Activated CD8-positive, alpha-beta T cell treated with anti-CD3 and anti-CD28 coated beads for 36 hours (primary cell): ENCODE results near the gene MCRIP2. TPM values are rescaled to one million over a fixed set of nuclear protein-coding genes. Genes with fewer than 3 reads are reported as not detected.

Experiments used
- ATAC-seq: fragments of 200-7000 bp; cut with Tn5 transposase; one replicate; pipeline ENCODE4 v1.10.0; 2021; ENCODE audit warnings: mild to moderate bottlenecking, moderate library complexity
- CTCF ChIA-PET: fragments of 350-600 bp; sonication (Branson Sonifier 250); formaldehyde crosslinking; loops from one replicate; lab custom pipeline; 2021; ENCODE audit warnings: antibody characterized with exemption; lab: Charles Lee
- POLR2A ChIA-PET: fragments of 350-600 bp; sonication (Branson Sonifier 250); formaldehyde crosslinking; loops from one replicate; lab custom pipeline; 2021; ENCODE audit warnings: antibody characterized with exemption; lab: Charles Lee
- DNase-seq: peaks from one replicate; pipeline ENCODE4 v3.0.0-alpha.2; 2020
- H3K27ac Mint-ChIP-seq: one replicate; pipeline ENCODE4 v1.8.0; 2021; ENCODE audit warnings: mild to moderate bottlenecking, mixed read lengths
- H3K27me3 Mint-ChIP-seq: one replicate; pipeline ENCODE4 v1.8.0; 2021; ENCODE audit warnings: mixed read lengths
- H3K36me3 Mint-ChIP-seq: one replicate; pipeline ENCODE4 v1.8.0; 2021; ENCODE audit warnings: low read depth, mixed read lengths
- H3K4me1 Mint-ChIP-seq: one replicate; pipeline ENCODE4 v1.8.0; 2021; ENCODE audit warnings: low read depth, mixed read lengths
- H3K4me3 Mint-ChIP-seq: one replicate; pipeline ENCODE4 v1.8.0; 2021; ENCODE audit warnings: mild to moderate bottlenecking, moderate library complexity, mixed read lengths
- H3K9me3 Mint-ChIP-seq: one replicate; pipeline ENCODE4 v1.8.0; 2021; ENCODE audit warnings: mixed read lengths
- CTCF ChIP-seq: fragments of 200-600 bp; IDR thresholded peaks from one replicate; pipeline ENCODE4 v1.8.0; 2022; ENCODE audit warnings: antibody characterized with exemption, mild to moderate bottlenecking
- intact Hi-C: fragments of 100-400 bp; cut with micrococcal nuclease; formaldehyde crosslinking; loops from one replicate; pipeline ENCODE4 v1.10.0; 2022
- total RNA-seq, 2 experiments: library from RNA; stranded (reverse); gene quantifications; one replicate each; pipeline ENCODE4 v1.2.3, GENCODE V29; 2021

Gene MCRIP2
- total RNA-seq, 2 experiments from 2014 or later, result 60.7 to 62.7 TPM

GRCh38 chr16:652454-653305 lies 11.1 kb downstream of the MCRIP2 start:
- CTCF ChIA-PET, result interaction anchor here (0.9 kb wide), 1 partner anchor 15 kb away, joined by 3 read pairs; the partner anchor contains the start of gene RHOT2
- no peak overlapping the region for H3K27ac Mint-ChIP-seq
- no peak overlapping the region for H3K4me3 Mint-ChIP-seq

GRCh38 chr16:654034-654433 lies 12.4 kb downstream of the MCRIP2 start:
- intact Hi-C loops, result no loop called here
- peaks cover 4% of the 10 kb centered on the region for H3K4me1 Mint-ChIP-seq
- no peak overlapping the region for H3K27ac Mint-ChIP-seq
- ChIA-PET CTCF (interaction anchor here (0.6 kb wide), 1 partner anchor 693 kb away, joined by 3 read pairs; no protein-coding TSS in a partner anchor), POLR2A (no interaction called here)
- H3K27me3 Mint-ChIP-seq, result no peaks in the 10 kb centered on the region
- no peaks in the 10 kb centered on the region for H3K9me3 Mint-ChIP-seq
- no peak for TF ChIP-seq CTCF
- ATAC-seq (no peak), DNase-seq (no peak)
- H3K4me3 Mint-ChIP-seq, result no peak overlapping the region
- H3K36me3 Mint-ChIP-seq, result no peaks in the 10 kb centered on the region

More at GRCh38 chr16:652454-653305, 11.1 kb downstream of the MCRIP2 start:
- ATAC-seq (no peak), DNase-seq (no peak)
- Mint-ChIP-seq H3K9me3 (no peaks in the 10 kb centered on the region), H3K27me3 (no peaks in the 10 kb centered on the region), H3K36me3 (no peaks in the 10 kb centered on the region), H3K4me1 (peaks cover 8% of the 10 kb centered on the region)
- TF ChIP-seq CTCF, result no peak
- intact Hi-C loops, result no loop called here
- POLR2A ChIA-PET, result interaction anchor here (3.5 kb wide), 1 partner anchor 16 kb away, joined by 11 read pairs; the partner anchor contains the start of gene RHOT2

- H3K9me3 Mint-ChIP-seq, result no peaks in the 10 kb centered on the region
- CTCF ChIA-PET, result no interaction called here
- peaks cover 7% of the 10 kb centered on the region for H3K4me1 Mint-ChIP-seq
- H3K27me3 Mint-ChIP-seq, result no peaks in the 10 kb centered on the region
- ATAC-seq (no peak), DNase-seq (no peak)
- no peak overlapping the region for H3K27ac Mint-ChIP-seq
- POLR2A ChIA-PET, result interaction anchor here (0.6 kb wide), 1 partner anchor 9 kb away, joined by 3 read pairs; no protein-coding TSS in a partner anchor
- no peak overlapping the region for H3K4me3 Mint-ChIP-seq
- H3K36me3 Mint-ChIP-seq, result peaks cover 4% of the 10 kb centered on the region
- intact Hi-C loops, result no loop called here
- TF ChIP-seq CTCF, result no peak
Observed at GRCh38 chr16:657487-657886, 15.9 kb downstream of the MCRIP2 start.

GRCh38 chr16:658679-659571 lies 17.3 kb downstream of the MCRIP2 start:
- TF ChIP-seq CTCF, result no peak
- peaks cover 7% of the 10 kb centered on the region for H3K4me1 Mint-ChIP-seq
- POLR2A ChIA-PET, result interaction anchor here (0.7 to 0.8 kb wide), 2 partner anchors 16 to 22 kb away, joined by 3 to 5 read pairs; partner anchors contain the start of gene METTL26
- H3K36me3 Mint-ChIP-seq, result peaks cover 10% of the 10 kb centered on the region
- no peak for DNase-seq
- H3K9me3 Mint-ChIP-seq, result no peaks in the 10 kb centered on the region
- H3K27me3 Mint-ChIP-seq, result no peaks in the 10 kb centered on the region
- H3K27ac Mint-ChIP-seq, result no peak overlapping the region
- H3K4me3 Mint-ChIP-seq, result no peak overlapping the region
- intact Hi-C loops, result no loop called here
- no peak for ATAC-seq
- CTCF ChIA-PET, result interaction anchor here (0.6 to 1.3 kb wide), 3 partner anchors 8 to 11 kb away, joined by 3 to 5 read pairs (median 4); partner anchors contain the start of gene WDR90
